Type B pancreatic cell (in vitro differentiated cells): ENCODE results near the gene ZMIZ2. TPM values are rescaled to one million over a fixed set of nuclear protein-coding genes. Genes with fewer than 3 reads are reported as not detected.
A peak's percentile ranks its signal among the peaks of the same experiment; 100 is the strongest.
"Not testable (repeated sequence)": the region's sequence is repeated elsewhere in the genome, so short reads cannot be mapped to it uniquely, and the experiment has no call there.

Experiments used
- DNase-seq: peaks from one replicate; pipeline ENCODE4 v3.0.0; 2021; ENCODE audit warnings: mixed read lengths; ENCODE audit not compliant: unreplicated experiment; ENCODE audit errors: extremely low spot score
- H3K27ac Mint-ChIP-seq: 2 replicates; pipeline ENCODE4 v1.8.0; 2021; ENCODE audit warnings: mild to moderate bottlenecking, mixed read lengths
- H3K27me3 Mint-ChIP-seq: 2 replicates; pipeline ENCODE4 v1.8.0; 2021; ENCODE audit warnings: mixed read lengths
- H3K36me3 Mint-ChIP-seq: 2 replicates; pipeline ENCODE4 v1.8.0; 2021; ENCODE audit warnings: mixed read lengths
- H3K4me1 Mint-ChIP-seq: one replicate; pipeline ENCODE4 v1.8.0; 2021; ENCODE audit warnings: mixed read lengths; ENCODE audit not compliant: unreplicated experiment
- H3K4me3 Mint-ChIP-seq: 2 replicates; pipeline ENCODE4 v1.8.0; 2021; ENCODE audit warnings: mild to moderate bottlenecking, mixed read lengths
- H3K9me3 Mint-ChIP-seq: 2 replicates; pipeline ENCODE4 v1.8.0; 2021; ENCODE audit warnings: mixed read lengths
- CTCF ChIP-seq: fragments of 200-600 bp; sonication (generic); conservative IDR thresholded peaks from 2 replicates; pipeline ENCODE4 v1.5.0; 2021; ENCODE audit warnings: antibody characterized with exemption, mild to moderate bottlenecking
- total RNA-seq: library from RNA; stranded (reverse); gene quantifications from 2 replicates; pipeline ENCODE4 v1.2.1, GENCODE V29; 2021; ENCODE audit warnings: low replicate concordance

The ZMIZ2 gene
- total RNA-seq, 1 donor from 2014 or later = 112 TPM

- Mint-ChIP-seq H3K27me3 (no peaks in the 10 kb centered on the region), H3K4me1 (peaks cover 18% of the 10 kb centered on the region), H3K27ac (peak overlapping the region; percentile 59), H3K9me3 (no peaks in the 10 kb centered on the region), H3K36me3 (peaks cover 42% of the 10 kb centered on the region), H3K4me3 (no peak overlapping the region)
- TF ChIP-seq CTCF = no peak
- DNase-seq = no peak
These were observed 53.2 kb downstream of the ZMIZ2 start for GRCh38 chr7:44801890-44802289.

- no peak for DNase-seq
- Mint-ChIP-seq H3K36me3 (peaks cover 38% of the 10 kb centered on the region), H3K4me1 (peaks cover 16% of the 10 kb centered on the region), H3K4me3 (no peak overlapping the region), H3K9me3 (no peaks in the 10 kb centered on the region), H3K27me3 (no peaks in the 10 kb centered on the region), H3K27ac (no peak overlapping the region)
- no peak for TF ChIP-seq CTCF
These were observed 53.9 kb downstream of the ZMIZ2 start for GRCh38 chr7:44802418-44803025.

- not testable (repeated sequence) for H3K4me3 Mint-ChIP-seq, H3K4me1 Mint-ChIP-seq, H3K9me3 Mint-ChIP-seq, DNase-seq, H3K27ac Mint-ChIP-seq, H3K27me3 Mint-ChIP-seq
- peaks cover 27% of the 10 kb centered on the region for H3K36me3 Mint-ChIP-seq
These were observed 55.3 kb downstream of the ZMIZ2 start for GRCh38 chr7:44803828-44804519.

GRCh38 chr7:44805950-44806349 lies 57.3 kb downstream of the ZMIZ2 start:
- Mint-ChIP-seq H3K4me3 (no peak overlapping the region), H3K4me1 (no peaks in the 10 kb centered on the region), H3K27ac (no peak overlapping the region), H3K27me3 (no peaks in the 10 kb centered on the region), H3K9me3 (no peaks in the 10 kb centered on the region), H3K36me3 (peaks cover 15% of the 10 kb centered on the region)
- TF ChIP-seq CTCF = no peak
- DNase-seq = no peak

GRCh38 chr7:44808914-44809393 lies 60.3 kb downstream of the ZMIZ2 start:
- DNase-seq = no peak
- Mint-ChIP-seq H3K4me1 (no peaks in the 10 kb centered on the region), H3K4me3 (no peak overlapping the region), H3K27me3 (no peaks in the 10 kb centered on the region), H3K27ac (no peak overlapping the region), H3K36me3 (no peaks in the 10 kb centered on the region), H3K9me3 (no peaks in the 10 kb centered on the region)
- no peak for TF ChIP-seq CTCF

GRCh38 chr7:44811093-44811492 lies 62.4 kb downstream of the ZMIZ2 start:
- no peak overlapping the region for H3K4me3 Mint-ChIP-seq
- TF ChIP-seq CTCF = no peak
- no peaks in the 10 kb centered on the region for H3K36me3 Mint-ChIP-seq
- no peak overlapping the region for H3K27ac Mint-ChIP-seq
- DNase-seq = no peak
- no peaks in the 10 kb centered on the region for H3K4me1 Mint-ChIP-seq
- no peaks in the 10 kb centered on the region for H3K9me3 Mint-ChIP-seq
- no peaks in the 10 kb centered on the region for H3K27me3 Mint-ChIP-seq
